DOHH2 (cell line): ENCODE measurements around the gene GOLGA6L2.
"Not testable (repeated sequence)": the region's sequence is repeated elsewhere in the genome, so short reads cannot be mapped to it uniquely, and the experiment has no call there.

ENCODE experiments used
- H3F3A ChIP-seq: fragments of 200-600 bp; sonication (generic), shearing (Covaris generic); 2 replicates; pipeline ENCODE4 v1.6.0; 2016; ENCODE audit warnings: antibody characterized with exemption, mild to moderate bottlenecking; ENCODE audit not compliant: control insufficient read depth, insufficient read depth
- H3K27ac ChIP-seq: fragments of 200-600 bp; sonication (generic); 2 replicates; pipeline ENCODE4 v1.5.1; 2014; ENCODE audit warnings: low read depth, mild to moderate bottlenecking, low read length, moderate library complexity
- H3K27me3 ChIP-seq: fragments of 200-600 bp; sonication (generic); 2 replicates; pipeline ENCODE4 v1.6.1; 2014; ENCODE audit warnings: mild to moderate bottlenecking, low read length, mixed read lengths; ENCODE audit not compliant: control insufficient read depth
- H3K36me3 ChIP-seq: fragments of 200-600 bp; sonication (generic); 2 replicates; pipeline ENCODE4 v1.6.1; 2014; ENCODE audit warnings: mild to moderate bottlenecking, low read length, moderate library complexity, mixed read lengths; ENCODE audit not compliant: control insufficient read depth
- H3K4me1 ChIP-seq: fragments of 200-600 bp; sonication (generic); 2 replicates; pipeline ENCODE4 v1.6.1; 2014; ENCODE audit warnings: mild to moderate bottlenecking, low read length, mixed read lengths; ENCODE audit not compliant: control insufficient read depth
- H3K4me2 ChIP-seq: fragments of 200-600 bp; sonication (generic); 2 replicates; pipeline ENCODE4 v1.6.0; 2014; ENCODE audit warnings: mild to moderate bottlenecking, low read length, moderate library complexity
- H3K4me3 ChIP-seq: fragments of 200-600 bp; sonication (generic); 2 replicates; pipeline ENCODE4 v1.5.1; 2014; ENCODE audit warnings: mild to moderate bottlenecking, low read length, mixed read lengths
- H3K79me2 ChIP-seq: fragments of 200-600 bp; sonication (generic); 2 replicates; pipeline ENCODE4 v1.6.1; 2014; ENCODE audit warnings: mild to moderate bottlenecking, low read length, mixed read lengths; ENCODE audit not compliant: control insufficient read depth
- H3K9me2 ChIP-seq: fragments of 200-600 bp; sonication (generic); replicated peaks from 2 replicates; pipeline ENCODE4 v1.6.1; 2014; ENCODE audit warnings: mild to moderate bottlenecking, low read length, mixed read lengths; ENCODE audit not compliant: control insufficient read depth
- H3K9me3 ChIP-seq: fragments of 200-600 bp; sonication (generic); 2 replicates; pipeline ENCODE4 v1.6.1; 2014; ENCODE audit warnings: antibody characterized with exemption, low read length, mixed read lengths; ENCODE audit not compliant: control insufficient read depth, insufficient read depth
- H4K20me1 ChIP-seq: fragments of 200-600 bp; sonication (generic); 2 replicates; pipeline ENCODE4 v1.6.0; 2014; ENCODE audit warnings: low read depth, mild to moderate bottlenecking, antibody characterized with exemption, low read length, moderate library complexity; ENCODE audit not compliant: control insufficient read depth, insufficient read depth
- EZH2phosphoT487 ChIP-seq: fragments of 200-600 bp; sonication (generic); IDR thresholded peaks from 2 replicates; pipeline ENCODE4 v1.6.1; 2017; ENCODE audit warnings: borderline replicate concordance, mild to moderate bottlenecking, antibody characterized with exemption, low read length, moderate library complexity, mixed read lengths
- TF ChIP-seq, protein P1 (sequence below): fragments of 200-600 bp; sonication (generic); IDR thresholded peaks from one replicate; pipeline ENCODE4 v1.5.1; 2014; ENCODE audit warnings: antibody characterized with exemption, mild to moderate bottlenecking, low read depth, low read length; ENCODE audit not compliant: poor library complexity, severe bottlenecking

The GOLGA6L2 gene

DNA sequence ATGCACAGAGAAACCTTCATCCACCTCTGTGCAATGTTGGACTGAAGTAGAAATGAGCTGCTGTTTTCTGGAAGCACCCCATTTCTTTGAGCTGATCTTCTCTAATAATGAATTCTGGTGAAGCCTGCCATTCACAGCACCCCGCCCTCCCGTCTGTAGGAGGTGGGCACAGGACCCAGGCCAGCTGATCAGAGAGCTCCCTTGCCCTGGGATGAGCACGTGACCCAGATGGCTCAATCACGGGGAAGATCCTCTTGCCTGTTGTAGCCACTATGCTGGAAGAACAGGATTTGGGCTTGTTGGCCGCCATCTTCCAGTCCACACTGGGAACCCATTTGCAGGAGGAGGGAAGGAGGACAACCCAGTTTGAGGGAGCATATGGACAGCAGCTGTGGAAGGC lies 44.5 kb downstream of the GOLGA6L2 start:
- no peaks in the 10 kb centered on the region for H3F3A ChIP-seq
- H3K79me2 ChIP-seq, result no peaks in the 10 kb centered on the region
- no peaks in the 10 kb centered on the region for H3K36me3 ChIP-seq
- H3K4me3 ChIP-seq, result no peak overlapping the region
- no peak overlapping the region for H3K4me2 ChIP-seq
- H4K20me1 ChIP-seq, result no peaks in the 10 kb centered on the region
- H3K27ac ChIP-seq, result no peak overlapping the region
- no peaks in the 10 kb centered on the region for H3K4me1 ChIP-seq
- H3K9me2 ChIP-seq, result no peaks in the 10 kb centered on the region
- H3K9me3 ChIP-seq, result no peaks in the 10 kb centered on the region
- H3K27me3 ChIP-seq, result no peaks in the 10 kb centered on the region
- TF ChIP-seq, protein P1, sequence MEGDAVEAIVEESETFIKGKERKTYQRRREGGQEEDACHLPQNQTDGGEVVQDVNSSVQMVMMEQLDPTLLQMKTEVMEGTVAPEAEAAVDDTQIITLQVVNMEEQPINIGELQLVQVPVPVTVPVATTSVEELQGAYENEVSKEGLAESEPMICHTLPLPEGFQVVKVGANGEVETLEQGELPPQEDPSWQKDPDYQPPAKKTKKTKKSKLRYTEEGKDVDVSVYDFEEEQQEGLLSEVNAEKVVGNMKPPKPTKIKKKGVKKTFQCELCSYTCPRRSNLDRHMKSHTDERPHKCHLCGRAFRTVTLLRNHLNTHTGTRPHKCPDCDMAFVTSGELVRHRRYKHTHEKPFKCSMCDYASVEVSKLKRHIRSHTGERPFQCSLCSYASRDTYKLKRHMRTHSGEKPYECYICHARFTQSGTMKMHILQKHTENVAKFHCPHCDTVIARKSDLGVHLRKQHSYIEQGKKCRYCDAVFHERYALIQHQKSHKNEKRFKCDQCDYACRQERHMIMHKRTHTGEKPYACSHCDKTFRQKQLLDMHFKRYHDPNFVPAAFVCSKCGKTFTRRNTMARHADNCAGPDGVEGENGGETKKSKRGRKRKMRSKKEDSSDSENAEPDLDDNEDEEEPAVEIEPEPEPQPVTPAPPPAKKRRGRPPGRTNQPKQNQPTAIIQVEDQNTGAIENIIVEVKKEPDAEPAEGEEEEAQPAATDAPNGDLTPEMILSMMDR, result no peak
- no peak for TF ChIP-seq EZH2phosphoT487

DNA sequence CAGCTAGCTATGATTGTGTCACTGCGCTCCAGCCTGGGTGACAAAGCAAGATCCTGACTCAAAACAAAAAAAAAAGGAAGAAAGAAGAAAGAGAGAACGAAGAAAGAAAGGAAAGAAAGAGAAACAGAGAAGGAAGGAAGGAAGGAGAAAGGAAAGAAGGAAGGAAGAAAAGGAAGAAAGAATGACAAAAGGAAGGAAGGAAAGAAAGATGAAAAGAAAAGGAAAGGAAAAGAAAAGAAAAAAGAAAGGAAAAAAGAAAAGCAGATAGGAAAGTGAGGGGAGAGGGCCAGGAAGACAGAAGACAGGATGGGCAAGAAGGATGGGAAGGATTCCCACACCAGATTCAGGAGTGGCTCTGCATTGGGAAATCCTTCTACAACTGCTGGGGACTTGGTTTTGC lies 44.9 kb downstream of the GOLGA6L2 start:
- Histone ChIP-seq H3K4me3 (no peak overlapping the region), H3K9me3 (no peaks in the 10 kb centered on the region), H3K36me3 (no peaks in the 10 kb centered on the region), H3F3A (no peaks in the 10 kb centered on the region), H3K9me2 (no peaks in the 10 kb centered on the region), H4K20me1 (no peaks in the 10 kb centered on the region), H3K79me2 (no peaks in the 10 kb centered on the region), H3K27ac (no peak overlapping the region), H3K4me2 (no peak overlapping the region), H3K27me3 (no peaks in the 10 kb centered on the region), H3K4me1 (no peaks in the 10 kb centered on the region)
- TF ChIP-seq EZH2phosphoT487, result no peak
- TF ChIP-seq, protein P1, result no peak

DNA sequence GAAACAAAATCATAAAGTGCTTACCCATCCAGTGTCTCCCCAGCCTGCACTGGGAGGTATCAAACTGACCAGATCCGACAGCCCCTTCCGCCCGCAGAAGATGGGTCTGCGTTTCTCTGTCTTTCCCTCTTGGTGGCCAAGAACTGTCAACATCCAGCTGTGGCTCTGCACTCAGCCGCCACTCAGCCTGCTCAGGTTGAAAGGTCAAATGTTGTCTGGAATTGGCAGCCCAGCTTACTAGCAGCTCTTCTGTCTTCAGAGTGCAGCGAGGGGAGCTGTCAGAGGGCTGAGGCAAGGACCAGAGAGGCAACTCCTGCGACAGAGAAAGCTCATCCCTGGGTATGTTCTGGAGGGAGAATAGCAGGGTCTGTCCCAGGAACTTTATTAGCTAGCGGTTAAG lies 45.4 kb downstream of the GOLGA6L2 start:
- H3K4me3 ChIP-seq, result no peak overlapping the region
- H3K79me2 ChIP-seq, result no peaks in the 10 kb centered on the region
- H3K4me1 ChIP-seq, result no peaks in the 10 kb centered on the region
- no peak overlapping the region for H3K4me2 ChIP-seq
- H3K36me3 ChIP-seq, result no peaks in the 10 kb centered on the region
- no peaks in the 10 kb centered on the region for H3K9me3 ChIP-seq
- H3K27me3 ChIP-seq, result no peaks in the 10 kb centered on the region
- H3K9me2 ChIP-seq, result no peaks in the 10 kb centered on the region
- H3F3A ChIP-seq, result no peaks in the 10 kb centered on the region
- no peaks in the 10 kb centered on the region for H4K20me1 ChIP-seq
- TF ChIP-seq EZH2phosphoT487, result no peak
- TF ChIP-seq, protein P1, result no peak
- no peak overlapping the region for H3K27ac ChIP-seq

DNA sequence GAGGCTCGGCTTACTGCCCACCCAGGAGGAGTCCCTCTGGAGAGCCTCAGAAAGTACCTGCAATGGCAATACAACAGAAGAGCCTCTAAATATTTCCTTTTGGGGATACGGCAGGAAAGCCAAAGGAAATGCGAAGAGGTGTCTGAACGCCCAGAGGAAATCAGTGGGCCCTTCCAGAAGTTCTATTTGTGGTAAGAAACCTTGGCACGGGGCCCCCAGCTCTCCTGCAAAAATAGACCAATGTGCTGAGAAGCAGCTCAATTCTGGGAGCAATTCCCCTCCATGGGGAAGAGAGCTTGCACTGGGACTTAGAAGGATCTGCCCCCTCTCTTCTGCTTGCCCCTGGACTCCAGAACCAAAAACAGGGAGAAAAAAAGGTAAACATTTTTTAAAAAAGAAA lies 47.8 kb downstream of the GOLGA6L2 start:
- not testable (repeated sequence) for H3K4me2 ChIP-seq, H3K4me1 ChIP-seq, H3K4me3 ChIP-seq, H3K36me3 ChIP-seq, H3K79me2 ChIP-seq, H3K27me3 ChIP-seq, H3K9me3 ChIP-seq, H4K20me1 ChIP-seq, H3K9me2 ChIP-seq, H3K27ac ChIP-seq, H3F3A ChIP-seq

DNA sequence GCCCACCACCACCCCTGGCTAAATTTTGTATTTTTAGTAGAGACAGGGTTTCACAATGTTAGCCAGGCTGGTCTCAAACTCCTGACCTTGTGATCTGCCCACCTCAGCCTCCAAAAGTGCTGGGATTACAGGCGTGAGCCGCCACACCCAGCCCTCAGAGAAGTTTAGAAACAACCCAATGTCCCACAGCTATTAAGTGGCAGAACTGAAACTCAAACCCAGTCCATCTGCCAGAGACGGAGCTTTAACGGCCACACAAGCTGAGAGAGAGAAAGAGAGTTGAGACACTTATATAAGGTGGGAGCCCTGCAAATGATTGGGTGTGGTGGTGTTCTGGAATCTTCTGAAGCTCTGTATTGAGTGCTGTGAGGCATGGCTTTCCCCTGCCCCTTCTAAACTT lies 48.7 kb downstream of the GOLGA6L2 start:
- H3K36me3 ChIP-seq, H3F3A ChIP-seq, H3K4me3 ChIP-seq, H3K4me1 ChIP-seq, H3K9me2 ChIP-seq, H4K20me1 ChIP-seq, H3K27ac ChIP-seq, H3K9me3 ChIP-seq, H3K4me2 ChIP-seq, H3K27me3 ChIP-seq, H3K79me2 ChIP-seq: not testable (repeated sequence)
